GM19240 (cell line): Measurements from ENCODE around the gene CABLES1.

Experiments
- DNase-seq: peaks from one replicate; pipeline ENCODE4 v3.0.0; 2011; ENCODE audit warnings: low spot score; ENCODE audit not compliant: insufficient read length

Gene CABLES1

GRCh38 chr18:23166891-23167541, 31.7 kb downstream of the CABLES1 start:
- no peak for DNase-seq

- DNase-seq, result no peak
Measured at GRCh38 chr18:23169673-23170044, 34.4 kb downstream of the CABLES1 start.

- DNase-seq, result no peak
Measured at GRCh38 chr18:23170137-23170536, 34.9 kb downstream of the CABLES1 start.

GRCh38 chr18:23171581-23172156, 36.4 kb downstream of the CABLES1 start:
- no peak for DNase-seq

GRCh38 chr18:23172591-23173380, 37.5 kb downstream of the CABLES1 start:
- no peak for DNase-seq

- no peak for DNase-seq
Measured at GRCh38 chr18:23173912-23174311, 38.6 kb downstream of the CABLES1 start.

GRCh38 chr18:23176701-23177432, 41.6 kb downstream of the CABLES1 start:
- DNase-seq, result no peak

- no peak for DNase-seq
Measured at GRCh38 chr18:23177433-23178072, 42.3 kb downstream of the CABLES1 start.

GRCh38 chr18:23178201-23178600, 42.9 kb downstream of the CABLES1 start:
- no peak for DNase-seq

GRCh38 chr18:23178661-23179081, 43.4 kb downstream of the CABLES1 start:
- DNase-seq, result no peak

- DNase-seq, result no peak
Measured at GRCh38 chr18:23179416-23179815, 44.1 kb downstream of the CABLES1 start.

GRCh38 chr18:23181547-23181946, 46.3 kb downstream of the CABLES1 start:
- DNase-seq, result no peak

GRCh38 chr18:23182606-23183005, 47.3 kb downstream of the CABLES1 start:
- no peak for DNase-seq

GRCh38 chr18:23183411-23184150, 48.3 kb downstream of the CABLES1 start:
- no peak for DNase-seq

GRCh38 chr18:23186781-23187180, 51.5 kb downstream of the CABLES1 start:
- DNase-seq, result no peak

- no peak for DNase-seq
Measured at GRCh38 chr18:23188068-23188760, 52.9 kb downstream of the CABLES1 start.

- DNase-seq, result no peak
Measured at GRCh38 chr18:23189099-23189498, 53.8 kb downstream of the CABLES1 start.

- no peak for DNase-seq
Measured at GRCh38 chr18:23189768-23190661, 54.7 kb downstream of the CABLES1 start.

GRCh38 chr18:23191232-23191631, 55.9 kb downstream of the CABLES1 start:
- no peak for DNase-seq
